GM21717 (cell line): ENCODE measurements around the gene FAAP100.

Experiments used
- ATAC-seq: cut with Tn5 transposase; IDR thresholded peaks from one replicate; pipeline ENCODE4 v1.9.1; 2021; ENCODE audit warnings: mild to moderate bottlenecking, moderate library complexity; ENCODE audit not compliant: unreplicated experiment

The FAAP100 gene

GRCh38 chr17:81553616-81554181, 1.5 kb upstream of the FAAP100 start:
- peak; percentile 2 for ATAC-seq

- ATAC-seq = peak; percentile 25
Observed at GRCh38 chr17:81553018-81553615, 964 bp upstream of the FAAP100 start.

- ATAC-seq = peak; percentile 6
Observed at GRCh38 chr17:81551458-81552243, 502 bp downstream of the FAAP100 start.

GRCh38 chr17:81550830-81551457, 1.2 kb downstream of the FAAP100 start:
- ATAC-seq = no peak

GRCh38 chr17:81550285-81550684, 1.9 kb downstream of the FAAP100 start:
- no peak for ATAC-seq

- no peak for ATAC-seq
Observed at GRCh38 chr17:81549826-81550225, 2.3 kb downstream of the FAAP100 start.

GRCh38 chr17:81549031-81549557, 3.1 kb downstream of the FAAP100 start:
- no peak for ATAC-seq

- ATAC-seq = no peak
Observed at GRCh38 chr17:81547614-81547982, 4.6 kb downstream of the FAAP100 start.

- ATAC-seq = no peak
Observed at GRCh38 chr17:81546906-81547613, 5.1 kb downstream of the FAAP100 start.

- ATAC-seq = no peak
Observed at GRCh38 chr17:81545160-81545949, 6.8 kb downstream of the FAAP100 start.

- ATAC-seq = no peak
Observed at GRCh38 chr17:81544281-81544974, 7.7 kb downstream of the FAAP100 start.

- ATAC-seq = no peak
Observed at GRCh38 chr17:81543756-81544155, 8.4 kb downstream of the FAAP100 start.

- no peak for ATAC-seq
Observed at GRCh38 chr17:81543339-81543675, 8.8 kb downstream of the FAAP100 start.

GRCh38 chr17:81542431-81543338, 9.5 kb downstream of the FAAP100 start:
- ATAC-seq = no peak

GRCh38 chr17:81541123-81541522, 11.0 kb downstream of the FAAP100 start:
- no peak for ATAC-seq

GRCh38 chr17:81540676-81541027, 11.5 kb downstream of the FAAP100 start:
- no peak for ATAC-seq

GRCh38 chr17:81539961-81540675, 12.0 kb downstream of the FAAP100 start:
- ATAC-seq = no peak

- ATAC-seq = no peak
Observed at GRCh38 chr17:81539571-81539900, 12.6 kb downstream of the FAAP100 start.
